GM12878 (cell line): Measurements from ENCODE around the gene RNLS. TPM values are rescaled to one million over a fixed set of nuclear protein-coding genes. Genes with fewer than 3 reads are reported as not detected.

Experiments
- ATF7 ChIP-seq: fragments of 450-650 bp; IDR thresholded peaks from 2 replicates; pipeline ENCODE4 v1.6.1; 2016; ENCODE audit warnings: low read depth, mild to moderate bottlenecking
- CHD4 ChIP-seq: fragments of 200-600 bp; sonication (generic); IDR thresholded peaks from 2 replicates; pipeline ENCODE4 v1.6.1; 2016; ENCODE audit warnings: mild to moderate bottlenecking
- CREB1 ChIP-seq: IDR thresholded peaks from 2 replicates; pipeline ENCODE4 v1.6.1; 2012; ENCODE audit warnings: low read depth, mild to moderate bottlenecking, inconsistent platforms
- CUX1 ChIP-seq: IDR thresholded peaks from 2 replicates; pipeline ENCODE4 v1.6.1; 2012; ENCODE audit warnings: improper control_type of control experiment, low read depth, low read length; ENCODE audit not compliant: insufficient replicate concordance
- ESRRA ChIP-seq: IDR thresholded peaks from 2 replicates; pipeline ENCODE4 v1.6.1; 2012; ENCODE audit warnings: mild to moderate bottlenecking, low read length, improper control_type of control experiment
- ETV6 ChIP-seq, 2 experiments: fragments of 450-650 bp in 1 of 2; IDR thresholded peaks in 1 of 2; conservative IDR thresholded peaks in 1 of 2; 2 replicates each; pipeline ENCODE4 v1.6.1; 2014; ENCODE audit warnings: antibody characterized with exemption in 1 of 2, borderline replicate concordance in 1 of 2, low read depth in 1 of 2, mild to moderate bottlenecking in 1 of 2, moderate library complexity in 1 of 2
- FOXM1 ChIP-seq: IDR thresholded peaks from 2 replicates; pipeline ENCODE4 v1.6.1; 2012; ENCODE audit warnings: low read depth, mild to moderate bottlenecking, inconsistent platforms, low read length, moderate library complexity
- HCFC1 ChIP-seq: fragments of 150-350 bp; IDR thresholded peaks from 2 replicates; pipeline ENCODE4 v1.6.1; 2014; ENCODE audit warnings: low read length
- IRF5 ChIP-seq: fragments of 450-650 bp; IDR thresholded peaks from 2 replicates; pipeline ENCODE4 v1.6.1; 2017; ENCODE audit warnings: borderline replicate concordance
- JUND ChIP-seq: IDR thresholded peaks from 2 replicates; pipeline ENCODE4 v1.6.1; 2012; ENCODE audit warnings: low read depth, mild to moderate bottlenecking, low read length, improper control_type of control experiment, moderate library complexity
- KAT2A ChIP-seq: conservative IDR thresholded peaks from 2 replicates; pipeline ENCODE4 v1.6.1; 2011; ENCODE audit warnings: low read depth, low read length; ENCODE audit not compliant: control insufficient read depth
- LARP7 ChIP-seq: fragments of 450-650 bp; IDR thresholded peaks from 2 replicates; pipeline ENCODE4 v1.6.1; 2017; ENCODE audit warnings: mild to moderate bottlenecking
- MYB ChIP-seq: fragments of 150-350 bp; IDR thresholded peaks from 2 replicates; pipeline ENCODE4 v1.6.1; 2014; ENCODE audit warnings: mild to moderate bottlenecking, low read depth, low read length, borderline replicate concordance
- NFXL1 ChIP-seq: fragments of 450-650 bp; IDR thresholded peaks from 2 replicates; pipeline ENCODE4 v1.6.1; 2017; ENCODE audit warnings: antibody characterized with exemption, mild to moderate bottlenecking, borderline replicate concordance
- NRF1 ChIP-seq: conservative IDR thresholded peaks from 2 replicates; pipeline ENCODE4 v1.6.1; 2011; ENCODE audit warnings: mild to moderate bottlenecking, low read depth, low read length, improper control_type of control experiment
- POLR2A ChIP-seq: IDR thresholded peaks from 2 replicates; pipeline ENCODE4 v1.6.1; 2011; ENCODE audit warnings: low read depth, mild to moderate bottlenecking, low read length
- SMAD5 ChIP-seq: IDR thresholded peaks from 2 replicates; pipeline ENCODE4 v1.6.1; 2016; ENCODE audit warnings: antibody characterized with exemption, low read depth
- SP1 ChIP-seq: IDR thresholded peaks from one replicate; pipeline ENCODE4 v1.6.1; 2011; ENCODE audit warnings: low read depth, low read length
- SREBF1 ChIP-seq: IDR thresholded peaks from 2 replicates; pipeline ENCODE4 v1.6.1; 2012; ENCODE audit warnings: mild to moderate bottlenecking, low read length
- SREBF2 ChIP-seq: IDR thresholded peaks from 2 replicates; pipeline ENCODE4 v1.6.1; 2012; ENCODE audit warnings: mild to moderate bottlenecking, low read length
- TCF3 ChIP-seq: IDR thresholded peaks from 2 replicates; pipeline ENCODE4 v1.6.1; 2012; ENCODE audit warnings: low read depth, mild to moderate bottlenecking, low read length, borderline replicate concordance; ENCODE audit not compliant: insufficient read depth
- ZNF274 ChIP-seq: IDR thresholded peaks from one replicate; pipeline ENCODE4 v1.8.0; 2011; ENCODE audit not compliant: insufficient read length, insufficient read depth
- ZSCAN29 ChIP-seq: fragments of 450-650 bp; IDR thresholded peaks from 2 replicates; pipeline ENCODE4 v1.6.1; 2017; ENCODE audit warnings: mild to moderate bottlenecking, moderate library complexity
- polyA plus RNA-seq, 11 experiments: library from polyadenylated mRNA; depleted of rRNA in 4 of 11; unstranded in 6 of 11; stranded (reverse) in 5 of 11; fragments of >200 nt; fragmentation: Nextera tagmentation in 4 of 11; fragmentation: Illumina TruSeq in 1 of 11; extraction: Ambion mirVana in 4 of 11; extraction: Trizol in 1 of 11; gene quantifications; 1 replicate in 1 of 11; 2 replicates in 10 of 11; pipeline versions ENCODE4 v1.2.1 to v1.2.3, GENCODE V29; 2011 to 2016; ENCODE audit warnings: inconsistent platforms in 2 of 11, missing spikeins in 2 of 11, low read depth in 1 of 11
- total RNA-seq, 4 experiments: library from RNA; depleted of rRNA in 3 of 4; stranded (reverse); fragments of >200 nt in 3 of 4; fragmentation: Illumina TruSeq in 1 of 4; extraction: Trizol in 1 of 4; gene quantifications; 2 replicates each; pipeline versions ENCODE4 v1.2.1 to v1.2.3, GENCODE V29; 2013 to 2021
- TF ChIP-seq, protein P1 (sequence below): IDR thresholded peaks from 2 replicates; pipeline ENCODE4 v1.6.1; 2011; ENCODE audit warnings: borderline replicate concordance, low read depth, mild to moderate bottlenecking, moderate library complexity, mixed read lengths, low read length; ENCODE audit not compliant: insufficient read depth; ENCODE audit errors: extremely low read length
- TF ChIP-seq, protein P2 (sequence below): fragments of 450-650 bp; IDR thresholded peaks from 2 replicates; pipeline ENCODE4 v1.6.1; 2016; ENCODE audit warnings: mild to moderate bottlenecking

RNLS gene
- total and polyA plus RNA-seq, 10 of the 15 experiments (the other 5 are each of a cell fraction or from before 2014, with no cell fraction given): 3.4 to 6.7 (median 4.6) TPM

- TF ChIP-seq CUX1: no peak
- peak; percentile 59 for TF ChIP-seq CREB1
- TF ChIP-seq KAT2A: no peak
- TF ChIP-seq, protein P1, sequence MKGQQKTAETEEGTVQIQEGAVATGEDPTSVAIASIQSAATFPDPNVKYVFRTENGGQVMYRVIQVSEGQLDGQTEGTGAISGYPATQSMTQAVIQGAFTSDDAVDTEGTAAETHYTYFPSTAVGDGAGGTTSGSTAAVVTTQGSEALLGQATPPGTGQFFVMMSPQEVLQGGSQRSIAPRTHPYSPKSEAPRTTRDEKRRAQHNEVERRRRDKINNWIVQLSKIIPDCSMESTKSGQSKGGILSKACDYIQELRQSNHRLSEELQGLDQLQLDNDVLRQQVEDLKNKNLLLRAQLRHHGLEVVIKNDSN: no peak
- TF ChIP-seq NFXL1: no peak
- no peak for TF ChIP-seq CHD4
- TF ChIP-seq SP1: peak; percentile 68
- peak; percentile 93 for TF ChIP-seq TCF3
- TF ChIP-seq ESRRA: no peak
- no peak for TF ChIP-seq HCFC1
- TF ChIP-seq ZNF274: no peak
- no peak for TF ChIP-seq NRF1
- TF ChIP-seq POLR2A: peak; percentile 36; the same call in 1 of the 2 replicates
- TF ChIP-seq FOXM1: peak; percentile 99
- TF ChIP-seq ETV6 (conservative IDR thresholded peaks at IDR 0.05 in 1 of 2, IDR thresholded peaks at IDR 0.05 in 1 of 2; ENCODE audit: borderline replicate concordance in 1 of 2, low read depth in 1 of 2): peak in 1 of 2 experiments; percentile 80; a peak in 2 of 4 replicates
- peak; percentile 74 for TF ChIP-seq ATF7
- TF ChIP-seq IRF5: no peak
- TF ChIP-seq, protein P2, sequence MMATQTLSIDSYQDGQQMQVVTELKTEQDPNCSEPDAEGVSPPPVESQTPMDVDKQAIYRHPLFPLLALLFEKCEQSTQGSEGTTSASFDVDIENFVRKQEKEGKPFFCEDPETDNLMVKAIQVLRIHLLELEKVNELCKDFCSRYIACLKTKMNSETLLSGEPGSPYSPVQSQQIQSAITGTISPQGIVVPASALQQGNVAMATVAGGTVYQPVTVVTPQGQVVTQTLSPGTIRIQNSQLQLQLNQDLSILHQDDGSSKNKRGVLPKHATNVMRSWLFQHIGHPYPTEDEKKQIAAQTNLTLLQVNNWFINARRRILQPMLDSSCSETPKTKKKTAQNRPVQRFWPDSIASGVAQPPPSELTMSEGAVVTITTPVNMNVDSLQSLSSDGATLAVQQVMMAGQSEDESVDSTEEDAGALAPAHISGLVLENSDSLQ: no peak
- no peak for TF ChIP-seq JUND
- 0 out of 2 replicates have a peak, but pooled peaks have one; percentile 36 for TF ChIP-seq SMAD5
- TF ChIP-seq SREBF2: no peak
- TF ChIP-seq ZSCAN29: no peak; the same call in 1 of the 2 replicates
- peak; percentile 98 for TF ChIP-seq MYB
- no peak for TF ChIP-seq SREBF1
- TF ChIP-seq LARP7: no peak
Measured at GRCh38 chr10:88385601-88386203, 197.4 kb downstream of the RNLS start (continued).
